NT2/D1 (cell line): ENCODE data around the gene RNASE13.
"Not testable (repeated sequence)": the region's sequence is repeated elsewhere in the genome, so short reads cannot be mapped to it uniquely, and the experiment has no call there.

ENCODE experiments used
- SUZ12 ChIP-seq: IDR thresholded peaks from 2 replicates; pipeline ENCODE4 v1.6.1; 2011; ENCODE audit not compliant: insufficient read length, insufficient read depth; ENCODE audit errors: extremely low read depth
- YY1 ChIP-seq: IDR thresholded peaks from 2 replicates; pipeline ENCODE4 v1.6.1; 2011; ENCODE audit not compliant: insufficient read length, insufficient read depth
- ZNF274 ChIP-seq: IDR thresholded peaks from 2 replicates; pipeline ENCODE4 v1.6.1; 2011; ENCODE audit warnings: mild to moderate bottlenecking, low read depth, low read length

DNA sequence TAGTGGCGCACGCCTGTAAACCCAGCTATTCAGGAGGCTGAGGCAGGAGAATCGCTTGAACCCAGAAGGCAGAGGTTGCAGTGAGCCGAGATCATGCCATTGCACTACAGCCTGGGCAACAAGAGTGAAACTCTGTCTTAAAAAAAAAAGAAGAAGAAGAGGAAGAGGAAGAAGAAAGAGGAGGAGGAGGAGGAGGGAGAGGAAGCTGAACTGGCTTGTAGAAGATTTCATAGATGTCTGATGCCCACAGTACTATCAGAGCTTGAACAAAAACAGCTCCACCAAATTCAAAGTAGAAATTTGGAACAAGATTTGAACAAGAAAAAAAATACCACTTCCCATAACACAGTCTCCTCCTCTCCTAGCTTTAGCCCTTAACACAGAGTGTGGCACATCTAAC is 49.0 kb downstream of the RNASE13 start:
- not testable (repeated sequence) for TF ChIP-seq SUZ12, YY1, ZNF274
